Loucy (cell line): ENCODE measurements around the gene HS3ST3A1.

ENCODE experiments used
- H2AFZ ChIP-seq: fragments of 200-600 bp; sonication (generic); 2 replicates; pipeline ENCODE4 v1.6.0; 2016; ENCODE audit warnings: antibody characterized with exemption, mild to moderate bottlenecking, low read length, moderate library complexity
- H3F3A ChIP-seq: fragments of 200-600 bp; 2 replicates; pipeline ENCODE4 v1.6.0; 2016; ENCODE audit warnings: antibody characterized with exemption, low read depth, mild to moderate bottlenecking
- H3K27me3 ChIP-seq: fragments of 200-600 bp; sonication (generic); 2 replicates; pipeline ENCODE4 v1.6.1; 2014; ENCODE audit warnings: low read length, mild to moderate bottlenecking; ENCODE audit not compliant: insufficient read depth, poor library complexity, severe bottlenecking
- H3K36me3 ChIP-seq: fragments of 200-600 bp; sonication (generic); 2 replicates; pipeline ENCODE4 v1.6.1; 2016; ENCODE audit warnings: low read length; ENCODE audit not compliant: insufficient read depth
- H3K4me1 ChIP-seq: fragments of 200-600 bp; sonication (generic); 2 replicates; pipeline ENCODE4 v1.5.1; 2014; ENCODE audit warnings: low read length, mild to moderate bottlenecking; ENCODE audit not compliant: insufficient read depth, poor library complexity, severe bottlenecking
- H3K4me2 ChIP-seq: fragments of 200-600 bp; sonication (generic); 2 replicates; pipeline ENCODE4 v1.6.0; 2014; ENCODE audit warnings: antibody characterized with exemption, low read length, low read depth, mild to moderate bottlenecking; ENCODE audit not compliant: poor library complexity, severe bottlenecking
- H3K4me3 ChIP-seq: fragments of 200-600 bp; sonication (generic); 2 replicates; pipeline ENCODE4 v1.5.1; 2014; ENCODE audit warnings: low read length, mild to moderate bottlenecking, mixed read lengths; ENCODE audit not compliant: poor library complexity, severe bottlenecking
- H3K79me2 ChIP-seq: fragments of 200-600 bp; sonication (generic); 2 replicates; pipeline ENCODE4 v1.6.1; 2014; ENCODE audit warnings: low read length; ENCODE audit not compliant: insufficient read depth
- H3K9ac ChIP-seq: fragments of 200-600 bp; sonication (generic); 2 replicates; pipeline ENCODE4 v1.6.0; 2014; ENCODE audit warnings: mild to moderate bottlenecking, low read depth, low read length, moderate library complexity; ENCODE audit not compliant: poor library complexity, severe bottlenecking
- H3K9me2 ChIP-seq: fragments of 200-600 bp; sonication (generic); replicated peaks from 2 replicates; pipeline ENCODE4 v1.6.1; 2016; ENCODE audit warnings: low read depth, low read length, mixed read lengths
- H3K9me3 ChIP-seq: fragments of 200-600 bp; sonication (generic); 2 replicates; pipeline ENCODE4 v1.6.1; 2014; ENCODE audit warnings: mild to moderate bottlenecking, antibody characterized with exemption, low read length, low read depth; ENCODE audit not compliant: insufficient read depth
- H4K20me1 ChIP-seq: fragments of 200-600 bp; sonication (generic); 2 replicates; pipeline ENCODE4 v1.6.0; 2014; ENCODE audit warnings: antibody characterized with exemption, low read length, mild to moderate bottlenecking; ENCODE audit not compliant: insufficient read depth, poor library complexity, severe bottlenecking
- EZH2phosphoT487 ChIP-seq: fragments of 200-600 bp; IDR thresholded peaks from 2 replicates; pipeline ENCODE4 v1.6.1; 2018; ENCODE audit warnings: antibody characterized with exemption, mild to moderate bottlenecking, moderate library complexity, borderline replicate concordance
- TF ChIP-seq, protein P1 (sequence below): fragments of 200-600 bp; sonication (generic); conservative IDR thresholded peaks from 2 replicates; pipeline ENCODE4 v1.5.1; 2014; ENCODE audit warnings: mild to moderate bottlenecking, antibody characterized with exemption, low read length

The HS3ST3A1 gene

DNA sequence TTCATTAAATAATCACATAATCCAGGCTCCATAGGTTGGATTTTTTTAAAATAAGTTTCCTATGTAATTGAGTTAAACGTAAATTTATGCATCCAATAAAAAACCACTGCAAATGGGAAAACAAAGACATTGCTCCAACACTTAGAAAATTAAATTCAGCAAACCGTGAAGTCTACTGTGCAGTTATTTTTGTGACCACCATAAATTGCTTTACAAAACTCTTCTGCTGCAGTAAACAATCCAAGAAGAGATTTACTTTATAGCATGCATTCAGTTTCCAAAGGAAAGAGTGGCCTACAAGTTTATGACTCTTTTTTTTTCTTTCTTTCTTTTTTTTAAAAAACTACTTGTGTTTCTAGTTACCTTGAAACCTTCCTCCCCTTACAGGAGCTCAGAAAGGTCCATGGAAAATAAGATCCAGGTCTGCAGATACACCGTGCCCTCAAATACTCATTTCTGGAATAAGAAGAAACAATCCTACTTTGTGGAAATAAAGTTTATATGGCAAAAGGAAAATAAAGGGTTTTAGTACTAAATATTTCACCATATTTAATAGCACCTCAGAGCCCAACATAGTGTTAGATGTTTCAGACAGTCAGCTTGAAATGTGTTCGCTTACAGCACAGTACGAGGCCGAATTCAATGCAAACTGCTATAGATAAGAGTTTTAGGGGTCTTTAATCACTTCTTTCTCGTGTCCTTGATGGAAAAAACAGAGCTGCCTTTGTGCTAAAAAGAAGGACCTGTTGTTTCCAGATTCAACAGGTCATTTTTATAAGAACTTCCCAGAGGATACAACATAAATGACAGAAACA, 3.2 kb downstream of the HS3ST3A1 start:
- no peaks in the 10 kb centered on the region for H3K27me3 ChIP-seq
- no peaks in the 10 kb centered on the region for H3K79me2 ChIP-seq
- H3K4me1 ChIP-seq = no peaks in the 10 kb centered on the region
- H4K20me1 ChIP-seq = no peaks in the 10 kb centered on the region
- no peaks in the 10 kb centered on the region for H3K36me3 ChIP-seq
- H3F3A ChIP-seq = no peaks in the 10 kb centered on the region
- no peaks in the 10 kb centered on the region for H3K9me3 ChIP-seq
- H2AFZ ChIP-seq = no peak overlapping the region
- TF ChIP-seq, protein P1, sequence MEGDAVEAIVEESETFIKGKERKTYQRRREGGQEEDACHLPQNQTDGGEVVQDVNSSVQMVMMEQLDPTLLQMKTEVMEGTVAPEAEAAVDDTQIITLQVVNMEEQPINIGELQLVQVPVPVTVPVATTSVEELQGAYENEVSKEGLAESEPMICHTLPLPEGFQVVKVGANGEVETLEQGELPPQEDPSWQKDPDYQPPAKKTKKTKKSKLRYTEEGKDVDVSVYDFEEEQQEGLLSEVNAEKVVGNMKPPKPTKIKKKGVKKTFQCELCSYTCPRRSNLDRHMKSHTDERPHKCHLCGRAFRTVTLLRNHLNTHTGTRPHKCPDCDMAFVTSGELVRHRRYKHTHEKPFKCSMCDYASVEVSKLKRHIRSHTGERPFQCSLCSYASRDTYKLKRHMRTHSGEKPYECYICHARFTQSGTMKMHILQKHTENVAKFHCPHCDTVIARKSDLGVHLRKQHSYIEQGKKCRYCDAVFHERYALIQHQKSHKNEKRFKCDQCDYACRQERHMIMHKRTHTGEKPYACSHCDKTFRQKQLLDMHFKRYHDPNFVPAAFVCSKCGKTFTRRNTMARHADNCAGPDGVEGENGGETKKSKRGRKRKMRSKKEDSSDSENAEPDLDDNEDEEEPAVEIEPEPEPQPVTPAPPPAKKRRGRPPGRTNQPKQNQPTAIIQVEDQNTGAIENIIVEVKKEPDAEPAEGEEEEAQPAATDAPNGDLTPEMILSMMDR = no peak
- TF ChIP-seq EZH2phosphoT487 = no peak
- no peak overlapping the region for H3K4me2 ChIP-seq
- H3K9ac ChIP-seq = no peak overlapping the region
- no peaks in the 10 kb centered on the region for H3K9me2 ChIP-seq
- H3K4me3 ChIP-seq = no peak overlapping the region

DNA sequence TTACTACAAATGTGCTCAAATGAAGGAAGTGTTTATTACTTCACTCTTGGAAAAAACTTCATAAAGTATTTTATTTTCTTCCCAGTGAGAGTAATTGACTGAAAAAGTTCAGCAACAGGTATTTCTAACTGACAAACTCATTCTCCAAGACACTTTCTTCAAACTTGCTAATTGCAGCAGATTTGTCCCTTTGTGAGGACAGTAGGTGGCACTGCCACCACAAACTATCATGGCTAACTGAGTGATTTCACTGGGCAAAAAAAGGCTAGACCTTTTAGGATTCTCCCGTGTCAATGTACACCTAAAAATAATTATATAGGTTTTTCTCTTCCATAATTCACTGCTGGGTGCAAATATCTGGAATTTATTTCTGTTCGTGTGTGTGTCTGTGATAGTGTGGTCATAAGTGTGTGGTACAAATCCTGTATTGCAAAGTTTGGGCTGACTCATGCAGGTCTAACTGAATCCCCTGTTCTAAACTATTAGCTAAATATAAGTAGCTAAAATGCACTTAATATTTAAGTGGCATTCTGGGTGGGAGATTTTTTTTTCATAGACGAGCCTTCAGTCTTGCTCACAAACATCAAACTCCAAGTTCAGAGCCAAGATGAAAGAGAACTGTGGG, 3.9 kb downstream of the HS3ST3A1 start:
- H3K4me2 ChIP-seq = no peak overlapping the region
- no peaks in the 10 kb centered on the region for H4K20me1 ChIP-seq
- H2AFZ ChIP-seq = no peak overlapping the region
- no peak overlapping the region for H3K9ac ChIP-seq
- H3K9me2 ChIP-seq = no peaks in the 10 kb centered on the region
- H3K9me3 ChIP-seq = no peaks in the 10 kb centered on the region
- no peaks in the 10 kb centered on the region for H3K4me1 ChIP-seq
- no peaks in the 10 kb centered on the region for H3K27me3 ChIP-seq
- no peaks in the 10 kb centered on the region for H3F3A ChIP-seq
- no peak overlapping the region for H3K4me3 ChIP-seq
- H3K36me3 ChIP-seq = no peaks in the 10 kb centered on the region
- no peaks in the 10 kb centered on the region for H3K79me2 ChIP-seq
- TF ChIP-seq, protein P1 = peak; percentile 69
- TF ChIP-seq EZH2phosphoT487 = no peak

DNA sequence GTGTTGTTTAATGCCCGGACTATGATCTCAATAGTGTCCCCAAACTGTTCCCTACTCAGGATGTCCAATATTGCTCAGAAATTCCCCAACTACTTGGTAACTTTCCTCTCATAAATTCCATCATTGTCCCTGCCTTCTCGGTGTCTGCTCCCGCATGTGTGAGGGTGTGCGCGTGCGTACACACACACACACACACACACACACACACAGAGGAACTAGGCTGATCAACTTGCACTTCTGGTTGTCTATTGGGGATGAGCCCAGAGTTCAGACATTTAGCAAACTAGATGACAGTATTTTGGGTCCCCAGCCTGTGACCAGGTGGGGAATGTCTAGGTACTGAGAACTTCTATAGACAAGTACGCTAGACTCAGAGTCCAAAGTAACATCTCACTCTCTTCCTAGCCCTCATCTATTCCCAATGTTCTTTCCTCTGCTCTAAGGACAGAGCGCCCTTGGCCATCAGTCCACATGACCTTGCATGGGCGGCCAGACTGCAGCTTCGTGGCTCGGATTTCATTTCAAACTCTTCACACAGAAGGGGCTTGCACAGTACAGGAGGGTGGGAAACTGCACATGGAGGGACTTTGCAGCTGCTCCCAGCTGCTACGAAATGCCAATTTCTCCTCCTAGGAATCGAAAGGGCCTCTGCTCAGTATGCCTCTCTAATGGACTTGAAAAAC, 5.3 kb downstream of the HS3ST3A1 start:
- no peak overlapping the region for H3K9ac ChIP-seq
- H3K9me3 ChIP-seq = no peaks in the 10 kb centered on the region
- no peak overlapping the region for H3K4me2 ChIP-seq
- no peak overlapping the region for H3K4me3 ChIP-seq
- H2AFZ ChIP-seq = no peak overlapping the region
- no peaks in the 10 kb centered on the region for H3K4me1 ChIP-seq
- no peaks in the 10 kb centered on the region for H3K27me3 ChIP-seq
- no peaks in the 10 kb centered on the region for H3K9me2 ChIP-seq
- no peak for TF ChIP-seq EZH2phosphoT487
- TF ChIP-seq, protein P1 = no peak
- no peaks in the 10 kb centered on the region for H3K79me2 ChIP-seq
- no peaks in the 10 kb centered on the region for H3K36me3 ChIP-seq
- H3F3A ChIP-seq = no peaks in the 10 kb centered on the region
- no peaks in the 10 kb centered on the region for H4K20me1 ChIP-seq
